CD4-positive, CD25-positive, alpha-beta regulatory T cell (primary cell): ENCODE data around the gene DDX5. TPM values are rescaled to one million over a fixed set of nuclear protein-coding genes. Genes with fewer than 3 reads are reported as not detected.

Source experiments
- ATAC-seq, 2 donors: fragments of 150-1000 bp; cut with Tn5 transposase; one replicate each; pipeline ENCODE4 v1.10.0; 2021; ENCODE audit warnings: low read depth in 2 of 2, moderate number of reproducible peaks in 2 of 2, moderate library complexity in 1 of 2
- DNase-seq, 3 donors: peaks; one replicate each; pipeline versions ENCODE4 v3.0.0 to v3.0.0-alpha.2; 2012 to 2022; ENCODE audit warnings: mixed read lengths in 1 of 3
- H3K27ac ChIP-seq: one replicate; pipeline ENCODE4 v1.7.0; 2013; ENCODE audit warnings: mild to moderate bottlenecking, low read length; ENCODE audit not compliant: insufficient read depth, poor library complexity, severe bottlenecking
- H3K27me3 ChIP-seq: one replicate; pipeline ENCODE4 v1.7.0; 2013; ENCODE audit warnings: low read length; ENCODE audit not compliant: control insufficient read depth, insufficient read depth
- H3K36me3 ChIP-seq: one replicate; pipeline ENCODE4 v1.7.0; 2013; ENCODE audit warnings: mild to moderate bottlenecking, low read length, moderate library complexity; ENCODE audit not compliant: control insufficient read depth, insufficient read depth
- H3K4me1 ChIP-seq: 2 replicates; pipeline ENCODE4 v1.7.0; 2013; ENCODE audit warnings: mild to moderate bottlenecking, low read length; ENCODE audit not compliant: insufficient read depth, control insufficient read depth, poor library complexity, severe bottlenecking
- H3K4me3 ChIP-seq: one replicate; pipeline ENCODE4 v1.7.0; 2013; ENCODE audit warnings: low read depth, mild to moderate bottlenecking, low read length, moderate library complexity
- H3K9me3 ChIP-seq, 2 experiments: 1 replicate in 1 of 2; 2 replicates in 1 of 2; pipeline ENCODE4 v1.7.0; 2013; ENCODE audit warnings: low read length in 2 of 2, mild to moderate bottlenecking in 1 of 2, moderate library complexity in 1 of 2; ENCODE audit not compliant: control insufficient read depth in 2 of 2
- H3K27ac Mint-ChIP-seq, 3 donors: one replicate each; pipeline ENCODE4 v1.8.0; 2020 to 2022; ENCODE audit warnings: mild to moderate bottlenecking in 3 of 3, mixed read lengths in 3 of 3, moderate library complexity in 2 of 3
- H3K27me3 Mint-ChIP-seq: one replicate; pipeline ENCODE4 v1.8.0; 2022; ENCODE audit warnings: mild to moderate bottlenecking, mixed read lengths
- H3K36me3 Mint-ChIP-seq: one replicate; pipeline ENCODE4 v1.8.0; 2020; ENCODE audit warnings: mixed read lengths
- H3K4me1 Mint-ChIP-seq, 4 donors: one replicate each; pipeline ENCODE4 v1.8.0; 2020 to 2022; ENCODE audit warnings: mixed read lengths in 4 of 4, mild to moderate bottlenecking in 1 of 4
- H3K4me3 Mint-ChIP-seq, 4 donors: one replicate each; pipeline ENCODE4 v1.8.0; 2020 to 2022; ENCODE audit warnings: mild to moderate bottlenecking in 4 of 4, mixed read lengths in 4 of 4, moderate library complexity in 3 of 4
- H3K9me3 Mint-ChIP-seq, 7 donors: one replicate each; pipeline ENCODE4 v1.8.0; 2020 to 2022; ENCODE audit warnings: mixed read lengths in 7 of 7, mild to moderate bottlenecking in 3 of 7, moderate library complexity in 2 of 7
- polyA plus RNA-seq, 4 donors: library from polyadenylated mRNA; unstranded; fragments of 300-500 nt; fragmentation: Illumina TruSeq; gene quantifications; one replicate each; pipeline ENCODE4 v1.2.3, GENCODE V29; 2021
- total RNA-seq: library from RNA; stranded (reverse); gene quantifications from one replicate; pipeline ENCODE4 v1.2.3, GENCODE V29; 2022

The DDX5 gene
- total and polyA plus RNA-seq, 5 donors from 2014 or later, result 887 to 2,976 (median 1,090) TPM

DNA sequence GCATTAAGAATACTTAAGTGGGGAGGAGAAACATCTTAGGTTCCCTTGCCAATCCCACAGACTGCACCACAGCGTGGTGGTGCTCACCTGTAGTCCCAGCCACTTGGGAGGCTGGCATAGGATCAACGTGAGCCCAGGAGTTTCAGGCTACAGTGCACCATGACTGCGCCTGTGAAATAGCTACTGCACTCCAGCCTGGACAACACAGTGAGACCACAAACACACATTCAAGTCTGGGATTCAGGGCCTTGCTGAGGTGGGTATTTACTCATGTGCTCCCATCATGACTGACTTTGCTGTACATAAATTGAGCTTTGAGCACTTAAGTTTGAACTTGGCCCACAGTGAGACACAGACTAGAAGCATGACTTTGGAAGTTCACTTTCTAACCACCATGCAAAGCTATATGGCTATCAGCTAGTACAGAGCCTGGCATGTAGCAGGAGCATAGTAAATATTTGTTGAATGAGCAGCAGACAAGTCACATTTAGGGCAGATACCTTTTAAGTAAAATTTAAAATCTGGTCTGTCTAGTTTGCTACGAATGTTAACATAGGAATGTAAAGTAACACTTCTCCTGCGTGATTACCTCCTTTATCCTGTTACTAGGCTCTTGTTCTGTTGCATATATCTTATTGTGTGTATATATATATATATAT, 34.2 kb upstream of the DDX5 start:
- DNase-seq (no peak), ATAC-seq (no peak)
- Mint-ChIP-seq H3K4me3 (no peak overlapping the region), H3K27ac (peak overlapping the region in 1 of 3 donors; percentile 43), H3K36me3 (peaks cover 36% of the 10 kb centered on the region), H3K4me1 (peaks cover 0 to 2% (median 0%) of the 10 kb centered on the region in 4 donors), H3K27me3 (no peaks in the 10 kb centered on the region), H3K9me3 (no peaks in the 10 kb centered on the region)
- Histone ChIP-seq H3K27me3 (no peaks in the 10 kb centered on the region), H3K4me3 (no peak overlapping the region), H3K36me3 (peaks cover 51% of the 10 kb centered on the region), H3K9me3 (no peaks in the 10 kb centered on the region), H3K27ac (no peak overlapping the region), H3K4me1 (no peaks in the 10 kb centered on the region)

DNA sequence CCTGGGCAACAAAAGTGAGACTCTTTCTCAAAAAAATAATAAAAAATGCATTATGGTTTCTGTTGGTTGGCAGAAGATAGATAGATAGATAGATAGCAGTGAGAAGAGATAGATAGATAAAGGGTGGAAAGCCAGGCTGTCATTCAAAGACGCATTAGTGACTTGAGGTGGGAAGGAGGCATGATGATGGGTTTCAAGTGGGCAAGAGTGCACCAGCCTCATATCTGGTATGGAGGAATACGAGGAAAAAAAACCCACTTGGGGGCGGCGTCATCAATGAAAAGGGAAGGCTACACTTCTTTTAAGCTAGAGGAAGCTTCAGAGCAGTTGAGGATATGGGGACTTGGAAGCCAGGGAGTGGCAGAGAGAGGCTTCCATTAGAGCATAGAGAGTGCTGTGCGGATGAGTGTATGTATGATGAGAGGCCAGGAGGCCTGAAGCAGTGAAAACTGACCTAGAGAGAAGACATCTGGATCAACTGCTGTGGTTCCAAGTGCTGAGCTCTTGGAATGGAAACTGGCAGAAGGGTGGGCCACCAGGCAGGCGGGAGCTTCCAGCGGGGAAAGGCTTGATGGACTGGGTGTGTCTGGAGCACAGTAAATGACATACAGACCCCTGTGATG, 32.5 kb upstream of the DDX5 start:
- peaks cover 58% of the 10 kb centered on the region for H3K36me3 ChIP-seq
- DNase-seq, result no peak
- Mint-ChIP-seq H3K27me3 (no peaks in the 10 kb centered on the region), H3K9me3 (no peaks in the 10 kb centered on the region), H3K36me3 (peaks cover 36% of the 10 kb centered on the region), H3K27ac (peak overlapping the region in 2 of 3 donors; percentile 7 to 63), H3K4me1 (peaks cover 0 to 2% (median 0%) of the 10 kb centered on the region in 4 donors), H3K4me3 (no peak overlapping the region)
- H3K27me3 ChIP-seq, result no peaks in the 10 kb centered on the region
- no peak for ATAC-seq
- H3K4me1 ChIP-seq, result no peaks in the 10 kb centered on the region
- no peak overlapping the region for H3K27ac ChIP-seq
- H3K9me3 ChIP-seq, result no peaks in the 10 kb centered on the region
- H3K4me3 ChIP-seq, result no peak overlapping the region

DNA sequence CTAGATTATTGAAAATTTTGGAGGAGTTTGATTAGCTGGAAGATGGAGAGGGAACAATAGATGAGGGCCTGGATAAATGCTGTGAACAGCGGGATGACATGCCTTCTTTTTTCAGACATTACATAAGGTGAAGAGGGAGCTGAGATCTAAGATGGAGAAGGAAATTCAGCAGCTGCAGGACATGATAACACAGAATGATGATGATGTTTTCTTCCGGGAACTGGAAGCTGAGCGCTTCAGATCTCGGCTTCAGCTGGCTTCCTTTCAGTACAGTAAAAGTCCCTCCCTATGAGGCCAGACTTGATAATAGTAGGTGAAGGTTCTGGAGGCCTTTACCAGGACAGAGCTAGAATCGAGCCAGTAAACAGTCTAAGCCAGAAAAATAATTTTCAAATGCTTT, 31.4 kb upstream of the DDX5 start:
- peaks cover 39% of the 10 kb centered on the region for H3K36me3 Mint-ChIP-seq
- Histone ChIP-seq H3K27ac (no peak overlapping the region), H3K9me3 (no peaks in the 10 kb centered on the region), H3K27me3 (no peaks in the 10 kb centered on the region), H3K4me1 (no peaks in the 10 kb centered on the region), H3K4me3 (no peak overlapping the region), H3K36me3 (peaks cover 69% of the 10 kb centered on the region)
- peak overlapping the region in 1 of 3 donors; percentile 67 for H3K27ac Mint-ChIP-seq
- no peak for ATAC-seq
- H3K4me1 Mint-ChIP-seq, result peaks cover 0 to 2% (median 0%) of the 10 kb centered on the region in 4 donors
- DNase-seq, result no peak
- no peak overlapping the region for H3K4me3 Mint-ChIP-seq
- no peaks in the 10 kb centered on the region for H3K27me3 Mint-ChIP-seq
- H3K9me3 Mint-ChIP-seq, result no peaks in the 10 kb centered on the region

DNA sequence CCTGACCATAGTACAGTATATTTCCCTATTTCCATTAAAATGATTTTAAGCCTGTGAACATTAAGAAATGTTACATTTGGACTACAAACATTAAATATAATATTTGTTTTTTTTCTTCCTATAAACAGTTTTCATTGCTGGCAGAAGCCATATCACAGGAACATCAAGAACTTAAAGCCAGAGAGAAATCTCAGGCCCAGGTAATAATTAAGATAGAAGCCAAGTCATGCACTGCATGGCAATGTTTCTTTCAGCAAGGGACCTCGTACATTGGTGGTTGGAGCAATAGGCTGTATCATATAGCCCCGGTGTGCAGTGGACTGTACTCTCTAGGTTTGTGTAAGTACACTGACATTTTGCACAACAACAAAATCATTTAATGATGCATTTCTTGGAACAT, 30.8 kb upstream of the DDX5 start:
- Histone ChIP-seq H3K9me3 (no peaks in the 10 kb centered on the region), H3K27me3 (no peaks in the 10 kb centered on the region), H3K4me1 (no peaks in the 10 kb centered on the region), H3K36me3 (peaks cover 75% of the 10 kb centered on the region), H3K27ac (no peak overlapping the region), H3K4me3 (no peak overlapping the region)
- H3K4me3 Mint-ChIP-seq, result no peak overlapping the region
- H3K9me3 Mint-ChIP-seq, result no peaks in the 10 kb centered on the region
- peaks cover 37% of the 10 kb centered on the region for H3K36me3 Mint-ChIP-seq
- DNase-seq (no peak), ATAC-seq (no peak)
- H3K4me1 Mint-ChIP-seq, result peaks cover 0 to 2% (median 0%) of the 10 kb centered on the region in 4 donors
- H3K27ac Mint-ChIP-seq, result peak overlapping the region in 1 of 3 donors; percentile 67
- H3K27me3 Mint-ChIP-seq, result no peaks in the 10 kb centered on the region

DNA sequence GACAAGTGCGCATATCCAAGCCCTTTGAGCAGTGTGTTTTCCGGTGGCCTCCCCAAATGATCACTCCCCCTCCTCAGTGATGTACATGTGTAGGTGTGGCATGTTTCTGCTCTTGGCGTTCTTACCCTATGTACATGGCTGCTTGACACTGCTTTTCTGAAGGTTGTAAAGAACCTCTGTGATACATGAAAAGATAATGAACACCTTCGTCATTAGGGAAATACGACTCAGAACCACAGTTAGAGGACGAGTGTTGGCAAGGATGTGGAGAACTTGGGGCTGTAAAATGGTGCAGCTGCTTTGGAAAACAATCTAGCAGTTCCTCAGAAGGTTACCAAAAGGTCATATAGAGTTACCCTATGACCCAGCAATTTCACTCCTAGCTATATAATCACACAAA, 29.3 kb upstream of the DDX5 start:
- Histone ChIP-seq H3K27me3 (no peaks in the 10 kb centered on the region), H3K9me3 (no peaks in the 10 kb centered on the region), H3K36me3 (peaks cover 89% of the 10 kb centered on the region), H3K4me1 (no peaks in the 10 kb centered on the region), H3K4me3 (no peak overlapping the region), H3K27ac (no peak overlapping the region)
- H3K9me3 Mint-ChIP-seq, result no peaks in the 10 kb centered on the region
- peaks cover 0 to 6% (median 2%) of the 10 kb centered on the region in 4 donors for H3K4me1 Mint-ChIP-seq
- no peak overlapping the region for H3K4me3 Mint-ChIP-seq
- H3K27ac Mint-ChIP-seq, result no peak overlapping the region
- no peak for ATAC-seq
- DNase-seq, result no peak
- H3K36me3 Mint-ChIP-seq, result peaks cover 45% of the 10 kb centered on the region
- no peaks in the 10 kb centered on the region for H3K27me3 Mint-ChIP-seq

- Histone ChIP-seq H3K36me3 (peaks cover 95% of the 10 kb centered on the region), H3K4me1 (no peaks in the 10 kb centered on the region), H3K9me3 (no peaks in the 10 kb centered on the region), H3K27me3 (no peaks in the 10 kb centered on the region), H3K27ac (no peak overlapping the region), H3K4me3 (no peak overlapping the region)
- H3K4me3 Mint-ChIP-seq, result no peak overlapping the region
- DNase-seq (peak in 2 of 3 donors; percentile 15 to 26), ATAC-seq (no peak)
- H3K9me3 Mint-ChIP-seq, result no peaks in the 10 kb centered on the region
- peaks cover 54% of the 10 kb centered on the region for H3K36me3 Mint-ChIP-seq
- peak overlapping the region in 2 of 3 donors; percentile 31 to 89 for H3K27ac Mint-ChIP-seq
- no peaks in the 10 kb centered on the region for H3K27me3 Mint-ChIP-seq
- peaks cover 0 to 6% (median 3%) of the 10 kb centered on the region in 4 donors for H3K4me1 Mint-ChIP-seq
Observed at GRCh38 chr17:64534187-64534586, 28.1 kb upstream of the DDX5 start.

GRCh38 chr17:64533784-64534183, 27.7 kb upstream of the DDX5 start:
- Histone ChIP-seq H3K27ac (no peak overlapping the region), H3K27me3 (no peaks in the 10 kb centered on the region), H3K9me3 (no peaks in the 10 kb centered on the region), H3K4me3 (no peak overlapping the region), H3K4me1 (no peaks in the 10 kb centered on the region), H3K36me3 (peaks cover 96% of the 10 kb centered on the region)
- DNase-seq, result no peak
- no peak for ATAC-seq
- H3K36me3 Mint-ChIP-seq, result peaks cover 55% of the 10 kb centered on the region
- no peak overlapping the region for H3K4me3 Mint-ChIP-seq
- H3K27ac Mint-ChIP-seq, result no peak overlapping the region
- H3K9me3 Mint-ChIP-seq, result no peaks in the 10 kb centered on the region
- H3K27me3 Mint-ChIP-seq, result no peaks in the 10 kb centered on the region
- H3K4me1 Mint-ChIP-seq, result peaks cover 0 to 6% (median 3%) of the 10 kb centered on the region in 4 donors

- Histone ChIP-seq H3K9me3 (no peaks in the 10 kb centered on the region), H3K27ac (no peak overlapping the region), H3K36me3 (peaks cover 98% of the 10 kb centered on the region), H3K27me3 (no peaks in the 10 kb centered on the region), H3K4me1 (no peaks in the 10 kb centered on the region), H3K4me3 (no peak overlapping the region)
- Mint-ChIP-seq H3K27ac (no peak overlapping the region), H3K36me3 (peaks cover 60% of the 10 kb centered on the region), H3K9me3 (no peaks in the 10 kb centered on the region), H3K4me1 (peaks cover 0 to 7% (median 3%) of the 10 kb centered on the region in 4 donors), H3K27me3 (no peaks in the 10 kb centered on the region), H3K4me3 (no peak overlapping the region)
- DNase-seq (no peak), ATAC-seq (no peak)
Observed at GRCh38 chr17:64532409-64532808, 26.3 kb upstream of the DDX5 start.
